ENCODE measurements around the gene DSCAML1. TPM values are rescaled to one million over a fixed set of nuclear protein-coding genes. Genes with fewer than 3 reads are reported as not detected.
A peak's percentile ranks its signal among the peaks of the same experiment; 100 is the strongest.

Gene DSCAML1
- total RNA-seq, 1 donor from 2014 or later: 0.22 TPM

GRCh38 chr11:117392979-117393378 is 404.0 kb downstream of the DSCAML1 start:
- DNase-seq (ENCODE audit: missing footprints) (no peak), ATAC-seq (no peak)
- intact Hi-C loops (cut with DNase I): no loop called here

- peak; percentile 58 for DNase-seq (ENCODE audit: missing footprints)
- intact Hi-C loops (cut with DNase I): no loop called here
These were observed 404.9 kb downstream of the DSCAML1 start for GRCh38 chr11:117392001-117392690.

DNA sequence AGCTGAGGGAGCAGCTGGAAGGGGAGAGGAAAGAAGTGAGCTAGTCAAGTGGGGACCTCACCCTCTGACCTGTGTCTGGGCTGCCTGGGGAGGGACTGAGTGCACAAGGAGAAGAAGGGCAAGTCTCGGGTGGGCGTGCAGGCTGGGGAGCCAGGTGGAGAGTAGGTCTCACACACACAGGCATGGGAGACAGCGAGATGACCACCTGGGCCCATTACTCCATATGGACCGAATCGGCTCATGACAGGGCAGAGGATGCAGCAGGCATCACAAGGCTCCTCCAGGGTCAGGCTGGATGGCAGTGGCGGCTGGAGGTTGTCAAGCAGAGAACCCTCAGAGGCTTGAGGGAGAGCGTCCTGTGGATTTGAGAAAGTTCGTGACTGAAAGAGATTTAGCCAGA is 405.8 kb downstream of the DSCAML1 start:
- intact Hi-C loops (cut with DNase I): no loop called here
- no peak for DNase-seq (ENCODE audit: missing footprints)

More at GRCh38 chr11:117392001-117392690, 404.9 kb downstream of the DSCAML1 start:
- ATAC-seq: no peak

DNA sequence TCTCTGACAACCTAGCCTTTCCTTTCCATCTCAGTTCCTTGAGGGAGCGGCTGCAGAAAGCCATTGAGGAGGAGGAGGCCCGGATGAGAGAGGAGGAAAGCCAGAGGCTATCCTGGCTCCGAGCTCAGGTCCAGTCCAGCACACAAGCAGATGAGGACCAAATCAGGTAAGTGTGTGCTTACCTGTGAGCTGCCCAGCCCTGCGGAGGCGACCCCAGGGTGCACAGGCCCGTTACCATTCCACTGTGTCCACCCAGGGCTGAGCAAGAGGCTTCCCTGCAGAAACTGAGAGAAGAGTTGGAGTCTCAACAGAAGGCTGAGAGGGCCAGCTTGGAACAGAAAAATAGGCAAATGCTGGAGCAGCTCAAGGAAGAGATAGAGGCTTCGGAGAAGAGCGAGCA is 406.3 kb downstream of the DSCAML1 start:
- intact Hi-C loops (cut with DNase I): no loop called here
- ATAC-seq (no peak), DNase-seq (ENCODE audit: missing footprints) (peak; percentile 64)

More for the DNA sequence above, 405.8 kb downstream of the DSCAML1 start:
- ATAC-seq: no peak

DNA sequence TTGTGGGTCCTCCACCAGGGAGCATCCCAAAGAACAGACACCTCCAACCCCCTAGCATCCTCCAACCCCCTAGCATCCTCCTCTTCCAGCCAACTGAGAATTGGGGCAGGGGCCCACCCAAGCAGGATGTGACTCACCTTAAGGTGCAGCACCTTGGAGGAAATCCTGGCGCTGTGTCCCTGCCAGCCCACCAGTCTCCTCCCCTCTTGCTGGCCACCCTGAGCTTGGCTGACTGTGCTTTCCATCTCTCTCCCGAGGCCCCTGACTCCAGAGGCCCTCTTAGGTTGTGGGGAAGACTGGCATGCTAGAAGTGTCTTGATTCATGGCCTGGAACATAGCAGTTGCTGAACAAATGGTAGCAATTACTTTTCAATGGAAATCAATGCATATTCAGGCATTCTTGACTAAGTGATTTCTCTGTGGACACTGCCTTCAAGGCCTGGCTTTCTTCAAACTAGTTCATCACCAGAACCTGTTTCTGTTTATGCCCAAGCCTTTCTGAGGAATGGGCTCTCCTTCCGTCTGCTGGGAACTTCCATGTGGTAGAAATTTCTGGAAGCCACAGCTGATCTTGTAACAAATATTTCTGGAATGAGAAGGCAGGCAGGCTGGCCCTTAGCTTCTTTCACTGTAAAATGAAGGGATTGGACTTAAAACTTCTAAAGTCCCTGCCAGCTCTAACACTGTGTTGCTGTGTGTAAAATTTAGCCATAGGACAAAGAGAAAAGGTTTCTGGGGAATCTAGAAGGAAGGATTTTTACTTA is 408.8 kb downstream of the DSCAML1 start:
- intact Hi-C loops (cut with DNase I): no loop called here

DNA sequence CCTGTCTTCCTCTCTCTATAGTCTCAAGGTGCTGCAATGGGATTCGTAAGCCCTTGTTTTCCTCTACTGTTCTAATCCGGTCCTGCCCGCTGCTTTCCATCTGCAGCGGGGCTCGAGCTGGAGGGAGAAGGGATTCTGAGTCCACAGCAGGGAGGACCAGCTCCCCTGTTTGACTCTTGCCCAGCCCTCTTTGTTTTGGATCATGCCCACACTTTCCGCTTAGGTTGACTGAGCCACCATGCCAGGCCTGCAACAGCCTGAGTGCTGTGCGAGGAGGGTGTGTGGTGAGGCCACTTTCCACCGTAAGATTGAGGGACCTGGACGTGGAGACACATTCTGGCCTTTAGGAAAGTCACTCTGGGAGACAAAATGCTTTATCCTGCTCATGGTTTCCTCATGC is 411.1 kb downstream of the DSCAML1 start:
- no peak for DNase-seq (ENCODE audit: missing footprints)
- intact Hi-C loops (cut with DNase I): no loop called here
- ATAC-seq: no peak

More for the DNA sequence above, 408.8 kb downstream of the DSCAML1 start:
- DNase-seq (ENCODE audit: missing footprints) (peak; percentile 49), ATAC-seq (no peak)

DNA sequence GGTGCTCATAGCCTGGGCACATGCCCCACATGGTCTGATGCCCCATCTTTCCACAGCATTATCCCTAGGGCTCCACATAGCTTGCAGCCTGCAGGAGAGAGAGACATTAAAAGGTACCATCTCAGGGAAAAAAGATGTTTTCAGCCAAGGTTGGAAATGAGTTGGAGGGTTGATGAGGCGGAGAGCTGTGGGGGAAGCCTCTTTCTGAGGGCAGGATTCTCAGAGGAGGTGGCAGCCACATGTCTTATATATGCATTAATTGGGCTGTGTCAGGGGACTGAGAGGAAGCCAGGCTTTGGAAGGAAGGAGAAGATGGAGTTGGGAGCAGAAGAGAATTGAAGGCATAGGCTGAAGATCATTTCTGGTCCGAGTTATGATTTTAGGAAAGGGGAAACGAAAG is 411.5 kb downstream of the DSCAML1 start:
- ATAC-seq (no peak), DNase-seq (ENCODE audit: missing footprints) (no peak)
- intact Hi-C loops (cut with DNase I): no loop called here

DNA sequence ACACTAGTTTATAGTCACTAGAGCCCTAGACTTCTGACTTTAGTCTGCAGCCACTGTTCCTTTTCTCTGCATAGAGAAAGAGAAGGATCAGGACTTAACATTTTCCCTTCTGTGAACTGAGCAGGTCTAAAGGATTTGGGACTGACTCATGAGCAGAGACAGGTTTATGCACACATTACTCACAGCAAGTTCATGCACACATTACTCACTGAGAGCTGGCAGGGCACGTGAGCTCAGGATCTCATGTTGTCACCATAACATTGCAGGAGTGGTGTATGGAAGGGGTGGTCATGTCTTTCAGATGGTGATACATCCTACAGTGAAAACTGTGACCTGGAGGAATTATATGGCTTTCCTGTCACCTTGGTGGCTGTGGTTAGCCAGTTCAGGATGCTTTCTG is 413.0 kb downstream of the DSCAML1 start:
- DNase-seq (ENCODE audit: missing footprints) (no peak), ATAC-seq (no peak)
- intact Hi-C loops (cut with DNase I): no loop called here

- intact Hi-C loops (cut with DNase I): no loop called here
- ATAC-seq (no peak), DNase-seq (ENCODE audit: missing footprints) (peak; percentile 22)
These were observed 414.3 kb downstream of the DSCAML1 start for GRCh38 chr11:117382746-117383145.

DNA sequence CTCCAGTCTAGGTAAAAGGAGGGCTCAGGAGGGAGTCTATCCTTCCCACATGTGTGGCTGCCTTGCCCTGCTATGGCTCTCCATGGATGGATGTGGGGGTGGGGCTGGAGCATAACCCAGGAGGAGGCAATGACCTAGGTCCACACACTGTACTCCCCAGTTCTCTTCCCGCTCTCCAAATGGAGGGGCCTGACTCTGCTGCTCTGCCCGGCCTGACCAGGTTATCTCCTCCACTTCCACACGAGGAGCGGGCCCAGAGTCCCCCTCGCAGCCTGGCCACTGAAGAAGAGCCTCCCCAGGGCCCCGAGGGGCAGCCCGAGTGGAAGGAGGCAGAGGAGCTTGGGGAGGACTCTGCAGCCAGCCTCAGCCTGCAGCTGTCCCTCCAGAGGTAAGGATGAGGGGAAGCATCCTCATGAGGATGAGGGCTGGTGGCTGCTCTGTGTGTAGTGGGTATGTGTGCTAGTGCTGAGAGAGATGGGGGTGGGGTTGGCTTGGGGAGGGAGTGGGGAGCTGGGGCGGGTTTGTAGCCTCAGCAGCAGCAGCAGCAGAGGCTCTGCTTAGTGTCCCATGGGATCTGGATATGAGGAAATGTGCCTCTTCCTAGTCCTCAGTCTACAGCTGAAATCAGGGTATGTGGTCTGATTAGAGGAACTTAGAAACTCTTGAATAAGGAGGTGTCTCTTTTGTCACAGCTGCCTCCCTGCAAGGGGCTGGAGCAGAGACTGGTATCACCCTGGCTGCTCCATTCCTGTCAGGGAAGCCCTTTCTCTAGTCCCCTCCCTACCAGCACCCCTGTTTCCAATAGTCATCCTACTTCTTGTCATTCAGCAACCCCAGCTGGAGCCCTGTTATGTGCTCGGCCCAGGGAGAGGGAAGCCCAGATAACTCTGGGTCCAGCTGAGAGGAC is 415.3 kb downstream of the DSCAML1 start:
- DNase-seq (ENCODE audit: missing footprints) (peak; percentile 30), ATAC-seq (no peak)
- intact Hi-C loops (cut with DNase I): no loop called here

DNA sequence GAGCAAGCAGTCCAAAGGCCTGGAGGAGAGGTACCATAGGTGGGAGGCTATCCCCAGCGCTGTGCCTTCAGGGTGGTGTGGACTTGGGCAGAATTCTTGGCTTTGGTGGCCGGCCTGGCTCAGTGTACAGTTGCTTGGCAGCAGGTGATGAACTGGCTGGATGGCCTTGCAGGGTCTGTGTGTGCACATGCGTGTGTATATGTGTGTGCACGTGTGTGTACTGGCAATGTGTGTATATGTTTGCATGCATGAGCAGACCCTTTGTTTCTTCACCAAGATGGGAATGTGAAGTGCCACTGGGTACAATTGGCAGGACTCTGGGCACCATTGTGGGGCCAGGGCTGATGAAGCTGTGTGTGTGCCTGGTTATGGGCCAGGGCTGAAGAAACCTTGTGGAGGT is 416.3 kb downstream of the DSCAML1 start:
- DNase-seq (ENCODE audit: missing footprints) (peak; percentile 27), ATAC-seq (no peak)
- intact Hi-C loops (cut with DNase I): no loop called here

- ATAC-seq (peak; percentile 43), DNase-seq (ENCODE audit: missing footprints) (peak; percentile 47)
- intact Hi-C loops (cut with DNase I): no loop called here
These were observed 417.8 kb downstream of the DSCAML1 start for GRCh38 chr11:117378976-117379865.

Other genes starting within 250 kb of the DSCAML1 start
- gene FXYD2, start 27.5 kb upstream of the DSCAML1 start, total RNA-seq: 2.7 TPM
- 41.2 TPM for gene FXYD6, start 79.4 kb upstream of the DSCAML1 start, total RNA-seq
- gene TMPRSS13, start 132.2 kb upstream of the DSCAML1 start, total RNA-seq: not detected
- gene IL10RA, start 189.2 kb upstream of the DSCAML1 start, total RNA-seq: 7.2 TPM

Measured in Right ventricle myocardium inferior (tissue), 1 donor.